NCI-H345 (cell line): ENCODE results near the gene INPP4A.

ENCODE experiments used
- DNase-seq: peaks from one replicate; lab custom pipeline; 2025; lab: John Stamatoyannopoulos, UW

INPP4A gene

DNA sequence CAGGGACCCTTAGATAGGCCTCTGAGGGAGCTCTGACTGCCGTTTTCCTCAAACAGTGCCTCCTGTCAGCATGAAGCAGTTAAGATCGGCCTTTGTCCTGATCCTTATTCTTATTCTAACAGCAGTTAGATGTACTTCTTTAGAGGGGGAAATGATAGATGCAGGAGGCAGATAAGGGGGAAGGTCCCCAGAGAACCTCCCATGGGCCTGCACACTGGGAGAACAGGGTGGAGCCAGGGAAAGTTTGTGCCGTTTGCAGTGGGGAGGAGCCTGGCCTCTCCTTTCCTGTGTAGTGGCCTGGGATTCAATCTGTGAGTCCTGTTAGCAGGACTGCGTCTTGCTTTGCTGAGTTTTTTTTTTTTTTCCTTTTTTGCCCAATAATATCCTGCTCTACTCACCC is 7.9 kb upstream of the INPP4A start:
- DNase-seq = no peak

DNA sequence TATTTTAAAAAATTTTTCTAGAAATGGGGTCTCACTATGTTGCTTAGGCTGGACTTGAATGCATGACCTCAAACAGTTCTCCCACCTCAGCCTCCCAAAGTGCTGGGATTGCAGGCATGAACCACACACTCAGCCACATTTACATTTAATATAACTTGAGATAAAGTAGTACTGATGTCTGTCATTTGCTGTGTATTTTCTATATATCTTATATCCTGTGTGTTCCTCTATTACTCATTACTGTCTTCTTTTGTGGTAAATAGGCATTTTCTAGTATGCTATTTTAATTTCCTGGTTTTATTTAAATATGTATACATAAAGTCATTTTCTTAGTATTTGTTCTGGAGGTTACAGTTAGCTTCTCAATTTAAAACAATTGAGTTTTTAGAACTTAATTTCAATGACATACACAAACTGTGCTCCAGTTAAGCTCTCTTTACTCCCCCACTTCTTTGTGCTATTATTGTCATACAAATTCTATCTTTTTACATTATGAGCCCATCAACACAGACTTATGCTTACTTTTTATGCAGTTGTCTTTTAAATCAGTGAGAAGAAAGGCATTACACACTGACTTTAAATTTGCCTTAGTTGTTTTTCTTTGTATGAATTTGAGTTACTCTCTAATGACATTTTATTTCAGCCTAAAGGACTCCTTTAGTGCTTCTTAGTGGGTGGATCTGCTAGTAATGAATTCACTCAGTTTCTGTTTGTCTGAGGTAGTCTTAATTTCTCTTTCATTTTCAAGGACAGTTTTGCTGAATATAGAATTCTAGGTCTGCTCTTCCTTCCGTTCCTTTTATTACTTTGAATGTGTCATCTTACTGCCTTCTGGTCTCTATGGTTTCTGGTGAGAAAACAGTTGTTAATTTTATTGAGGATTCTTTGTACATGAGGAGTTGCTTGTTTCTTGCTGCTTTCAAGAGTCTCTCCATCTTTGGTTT is 6.2 kb upstream of the INPP4A start:
- DNase-seq = no peak

DNA sequence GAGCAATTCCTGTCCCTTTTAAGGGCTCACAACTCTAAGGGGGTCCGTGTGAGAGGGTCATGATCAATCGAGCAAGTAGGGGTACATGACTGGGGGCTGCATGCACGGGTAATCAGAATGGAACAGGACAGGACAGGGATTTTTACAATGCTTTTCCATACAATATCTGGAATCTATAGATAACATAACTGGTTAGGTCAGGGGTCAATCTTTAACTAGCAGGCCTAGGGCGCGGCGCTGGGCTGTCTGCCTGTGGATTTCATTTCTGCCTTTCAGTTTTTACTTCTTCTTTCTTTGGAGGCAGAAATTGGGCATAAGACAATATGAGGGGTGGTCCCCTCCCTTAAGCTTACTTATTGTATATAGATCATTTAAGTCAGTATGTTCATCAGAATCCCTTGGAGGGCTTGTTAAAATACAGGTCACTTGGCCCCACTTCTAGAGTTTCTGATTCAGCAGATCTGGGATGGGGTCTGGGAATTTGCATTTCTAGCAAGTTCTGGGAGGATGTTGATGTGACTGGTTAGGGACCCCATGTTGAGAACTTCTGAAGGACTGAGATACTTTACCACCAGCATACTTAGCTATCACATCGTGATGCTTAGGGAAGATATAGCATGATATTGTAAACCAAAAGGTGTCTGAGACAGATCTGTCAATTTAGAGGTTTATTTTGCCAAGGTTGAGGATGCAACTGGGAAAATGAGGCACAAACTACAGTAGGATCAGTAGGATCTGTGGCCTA is 2.8 kb upstream of the INPP4A start:
- DNase-seq = no peak

DNA sequence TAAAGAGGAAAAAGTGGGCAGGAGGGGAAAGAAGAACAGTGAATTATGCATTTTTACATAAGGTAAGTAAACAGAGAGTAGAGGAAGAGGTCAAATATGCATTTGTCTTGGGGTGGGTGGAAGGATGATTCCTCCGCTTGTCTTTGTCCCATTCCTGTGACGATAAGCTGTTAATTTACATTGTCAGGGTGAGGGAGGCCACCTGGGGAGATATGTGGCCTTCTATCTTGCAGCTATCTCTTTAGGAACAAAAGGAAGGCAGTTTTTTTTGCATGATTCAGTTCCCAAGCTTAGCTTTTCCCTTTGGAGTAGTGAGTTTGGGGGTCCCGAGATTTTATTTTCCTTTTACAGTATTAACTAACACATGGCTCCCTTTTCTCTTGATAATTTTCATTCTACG is 2.2 kb upstream of the INPP4A start:
- no peak for DNase-seq

DNA sequence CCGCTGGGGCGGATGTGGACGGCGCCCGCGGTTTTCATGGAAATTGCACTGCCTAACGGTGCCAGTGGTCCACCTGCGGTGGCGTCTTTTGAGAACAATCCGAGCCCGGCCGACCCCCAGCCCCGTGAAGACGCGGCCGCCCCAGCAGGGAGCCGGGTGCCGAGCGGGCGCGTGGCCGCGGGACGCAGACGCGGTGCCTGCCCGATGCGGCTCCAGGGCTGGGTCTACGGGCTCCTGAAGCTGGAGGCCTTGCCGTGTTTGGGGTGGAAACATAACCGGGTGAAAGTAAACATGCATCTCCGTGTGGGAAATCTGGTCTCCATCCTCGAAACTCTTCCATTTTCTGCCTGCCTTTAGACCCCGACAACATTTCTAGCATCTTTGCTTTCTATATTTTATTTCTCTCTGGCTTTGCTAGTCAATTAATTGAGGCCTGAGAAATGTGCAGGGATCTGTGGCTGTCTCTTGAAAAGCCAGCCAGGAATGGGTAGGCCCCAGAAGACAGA is 572 bp downstream of the INPP4A start:
- no peak for DNase-seq

DNA sequence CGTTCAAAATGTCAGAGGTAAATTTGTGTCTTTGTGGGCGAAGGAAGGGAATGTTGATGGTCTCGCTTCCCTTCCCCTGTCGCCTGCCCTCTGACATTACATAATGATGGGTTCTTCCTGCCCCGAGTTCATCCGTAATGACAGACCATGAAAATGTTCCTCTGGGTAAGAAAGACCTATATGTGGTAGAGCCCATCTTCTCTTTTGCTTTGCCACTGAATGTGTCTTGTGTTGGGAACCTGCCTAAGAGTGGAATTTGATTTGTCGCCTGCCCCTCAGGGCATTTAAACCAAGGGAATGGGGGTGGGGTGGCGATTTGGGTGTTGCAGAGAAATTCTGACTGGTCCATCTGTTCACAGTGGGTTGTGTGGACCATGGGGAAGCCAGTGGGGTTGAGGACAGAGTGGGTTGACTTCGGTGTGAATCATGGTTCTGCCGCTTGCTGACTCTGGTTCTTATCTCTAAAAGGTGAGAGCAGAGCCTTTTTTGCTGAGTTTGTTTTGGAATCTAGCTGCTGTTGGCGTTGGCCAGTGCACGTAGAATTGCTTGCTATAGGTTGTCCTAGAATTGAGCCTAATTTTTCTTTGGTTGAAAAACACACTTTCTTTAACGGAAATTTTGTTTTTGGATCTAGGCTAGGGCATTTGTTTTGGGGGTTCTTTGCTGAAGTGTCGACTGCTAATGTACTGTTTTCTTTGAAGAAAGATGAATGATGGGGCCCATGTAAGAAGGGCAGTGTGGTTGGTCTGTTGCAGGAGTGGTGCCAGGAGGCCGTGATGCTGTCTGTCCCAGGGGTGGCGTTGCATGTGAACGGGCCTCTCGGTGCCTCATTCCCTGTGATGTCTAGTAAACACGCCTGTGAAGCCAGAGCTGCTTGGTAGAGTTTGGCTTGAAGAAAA is 1.3 kb downstream of the INPP4A start:
- no peak for DNase-seq

DNA sequence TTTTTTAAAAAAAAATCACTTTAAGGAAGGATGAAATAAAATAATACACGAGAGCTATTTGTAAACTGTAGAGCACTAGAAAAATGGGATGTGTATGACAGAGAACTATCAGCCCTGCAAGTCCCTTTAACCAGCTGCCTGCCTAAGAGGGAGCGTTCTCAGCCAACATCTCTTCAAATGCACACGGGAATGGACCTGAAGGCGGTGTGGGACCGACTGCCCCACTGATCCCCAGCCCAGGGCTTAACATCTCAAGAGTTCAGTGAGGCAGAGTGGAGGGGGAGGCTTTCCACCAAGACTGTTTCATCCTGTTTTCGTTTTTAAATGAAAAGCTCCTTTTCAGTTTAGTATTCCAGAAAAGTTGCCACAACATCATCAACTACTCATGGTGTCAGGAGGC is 2.2 kb downstream of the INPP4A start:
- no peak for DNase-seq

DNA sequence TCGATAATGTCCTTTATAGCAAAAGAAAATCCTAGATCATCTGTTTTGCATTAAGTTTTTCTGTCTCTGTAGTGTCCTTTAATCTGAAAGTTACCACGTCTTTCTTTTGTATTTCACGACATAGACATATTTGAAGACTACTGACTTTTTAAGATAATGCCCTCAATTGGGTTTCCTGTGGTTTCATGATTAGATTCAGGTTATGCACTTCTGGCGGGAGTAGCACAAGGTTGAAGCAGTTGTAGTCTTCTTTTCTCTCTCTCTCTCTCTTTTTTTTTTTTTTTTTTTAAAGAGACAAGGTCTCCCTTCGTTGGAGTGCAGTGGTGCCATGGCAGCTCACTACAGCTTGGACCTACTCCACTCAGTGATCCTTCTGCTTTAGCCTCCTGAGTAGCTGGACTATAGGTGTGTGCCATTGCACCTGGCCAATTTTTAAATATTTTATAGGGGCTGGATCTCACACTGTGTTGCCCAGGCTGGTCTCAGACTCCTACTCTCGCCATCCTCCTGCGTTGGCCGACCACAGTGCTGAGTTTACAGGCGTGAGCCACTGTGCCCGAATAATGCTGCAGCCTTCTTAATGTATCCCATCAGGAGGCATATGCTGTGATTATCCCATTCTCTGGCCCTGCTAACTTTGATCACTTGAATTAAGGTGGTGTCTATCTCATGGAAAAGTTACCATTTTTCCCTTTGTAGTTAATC is 3.9 kb downstream of the INPP4A start:
- no peak for DNase-seq

DNA sequence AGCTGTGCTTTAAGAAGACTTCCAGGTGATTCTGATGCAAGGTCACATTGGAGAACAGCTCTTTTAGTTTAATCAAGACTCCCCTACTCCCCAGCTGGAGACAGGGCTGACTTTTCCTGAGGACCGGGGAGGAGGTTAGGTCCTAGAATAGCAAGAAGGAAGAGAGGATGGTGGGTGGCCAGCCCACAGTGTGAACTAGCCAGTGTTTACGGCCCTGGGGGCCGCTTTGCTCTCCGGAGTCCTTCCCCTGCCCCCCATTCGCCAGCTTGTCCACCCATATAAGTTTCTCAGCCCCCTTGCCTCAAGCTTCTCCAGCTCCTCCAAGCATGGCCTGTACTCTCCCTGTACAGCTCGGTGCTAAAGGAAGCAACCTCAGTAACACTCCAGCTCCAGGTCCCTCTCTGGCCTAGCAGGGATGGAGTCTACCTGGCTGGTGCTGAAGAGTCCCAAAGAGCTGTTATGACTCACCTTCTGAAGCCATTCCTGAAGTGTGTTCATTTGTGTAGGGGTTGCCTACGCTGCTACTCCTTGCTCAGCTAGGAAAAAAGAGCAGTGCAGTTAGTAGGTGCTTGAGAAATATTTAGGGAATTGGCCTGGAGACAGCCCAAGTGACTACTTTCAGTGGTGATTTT is 7.9 kb downstream of the INPP4A start:
- no peak for DNase-seq

DNA sequence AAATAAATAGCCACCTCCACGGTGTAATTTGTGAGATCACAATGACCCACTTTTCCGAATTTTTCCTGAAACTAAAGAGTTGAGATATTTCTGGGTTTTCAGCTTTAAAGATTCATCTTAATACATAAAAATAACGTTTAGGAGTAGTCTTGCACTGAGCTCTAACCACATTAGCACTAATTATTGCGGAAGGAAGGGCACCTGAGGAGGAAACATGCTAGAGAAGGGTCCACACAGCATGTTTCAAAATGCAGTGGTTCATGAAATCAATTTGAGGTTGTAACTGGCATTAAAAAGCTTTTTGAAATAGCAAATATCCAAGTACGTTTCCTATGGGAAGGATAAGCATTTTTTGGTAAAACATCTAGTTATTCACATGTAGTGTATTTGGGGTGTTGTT is 8.4 kb downstream of the INPP4A start:
- no peak for DNase-seq

DNA sequence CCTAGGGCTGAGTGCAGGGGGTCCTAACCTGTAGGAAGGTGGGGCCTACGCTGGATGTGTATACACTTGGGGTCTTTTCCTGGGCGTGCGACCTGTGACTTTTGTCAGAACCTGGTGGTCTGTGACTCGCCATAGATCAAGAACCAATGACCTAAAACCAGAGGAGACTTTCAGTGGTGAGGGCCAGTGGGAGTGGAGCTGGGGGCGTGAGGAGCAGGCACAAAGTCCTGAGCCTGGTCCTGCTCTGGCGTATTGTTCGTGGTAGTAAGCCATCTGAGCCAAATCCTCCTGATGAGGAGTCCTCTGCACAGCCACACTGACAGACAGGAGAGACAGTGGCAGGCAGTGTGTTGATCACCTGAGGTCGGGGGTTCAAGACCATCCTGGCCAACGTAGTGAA is 8.9 kb downstream of the INPP4A start:
- no peak for DNase-seq

DNA sequence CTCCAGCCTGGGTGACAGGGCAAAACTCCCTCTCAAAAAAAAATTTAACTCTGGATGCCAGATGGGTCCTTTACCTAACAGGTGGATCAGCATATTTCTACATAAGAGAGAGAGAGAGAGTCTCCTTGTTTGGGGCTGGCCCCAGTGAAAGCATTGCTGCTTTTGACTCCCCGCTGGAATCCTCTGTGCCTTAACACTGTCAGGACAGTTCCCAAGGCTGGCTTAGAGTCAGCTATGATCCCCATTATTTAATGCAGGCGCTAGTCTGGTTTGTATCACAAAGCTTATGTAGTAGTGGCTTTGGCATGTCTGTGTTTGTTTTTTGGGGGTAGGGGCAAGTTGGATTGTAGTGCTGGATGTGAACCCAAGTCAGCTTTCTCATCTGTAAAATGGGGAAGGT is 9.4 kb downstream of the INPP4A start:
- DNase-seq = no peak

DNA sequence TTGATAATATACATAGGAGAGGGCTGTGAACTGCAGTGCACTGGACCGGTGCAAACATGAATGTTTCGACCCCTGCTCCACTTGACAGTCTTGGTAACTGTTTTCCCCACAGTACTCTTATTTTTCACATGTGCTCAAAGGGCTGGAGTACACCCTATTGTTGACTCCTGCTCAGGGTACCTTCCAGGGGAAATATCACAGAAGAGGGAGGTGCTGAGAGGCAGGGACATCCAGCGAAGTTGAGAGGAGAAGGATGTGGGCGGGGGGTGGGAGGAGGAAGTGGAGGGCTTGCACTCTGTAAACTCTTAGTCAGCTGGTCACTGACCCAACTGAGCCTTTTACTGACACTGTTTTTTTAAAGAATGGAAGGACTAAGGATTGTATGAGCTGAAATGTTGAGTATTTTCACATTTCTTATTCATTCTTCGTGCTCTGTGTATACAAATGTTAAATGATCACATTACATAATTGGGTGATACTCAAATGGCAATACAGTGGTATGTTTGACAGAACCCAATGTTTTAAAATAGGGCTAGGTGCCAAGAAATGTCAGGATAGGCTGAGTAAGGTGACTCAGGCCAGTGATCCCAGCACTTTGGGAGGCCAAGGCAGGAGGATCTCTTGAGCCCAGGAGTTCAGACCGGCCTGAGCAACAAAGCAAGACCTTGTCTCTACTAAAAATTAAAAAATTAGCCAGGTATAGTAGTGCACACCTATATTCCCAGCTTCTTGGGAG is 10.0 kb downstream of the INPP4A start:
- DNase-seq = no peak

DNA sequence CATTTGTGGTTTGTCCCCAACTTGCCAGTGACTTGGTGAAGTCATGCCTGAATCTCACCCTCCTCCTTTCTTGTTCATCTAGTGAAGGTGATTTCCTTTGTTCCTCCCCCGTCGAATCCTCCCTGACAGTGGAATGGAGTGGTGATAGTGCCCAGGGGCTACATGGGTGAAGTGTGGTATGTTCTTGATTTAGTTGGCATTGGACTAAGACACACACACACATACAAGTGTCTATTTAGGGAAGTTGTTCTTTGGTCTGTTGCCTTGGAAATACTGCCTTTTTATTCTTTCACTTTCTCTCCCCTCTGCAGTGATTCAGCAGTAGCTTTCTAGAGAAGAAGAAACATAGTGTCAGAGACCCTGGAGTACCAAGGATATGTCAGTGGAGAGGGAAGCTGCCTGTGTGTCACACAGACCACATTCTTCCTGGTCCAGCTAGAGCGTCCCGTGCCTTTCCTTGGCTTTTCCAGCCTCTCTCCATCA is 10.9 kb downstream of the INPP4A start:
- DNase-seq = no peak

DNA sequence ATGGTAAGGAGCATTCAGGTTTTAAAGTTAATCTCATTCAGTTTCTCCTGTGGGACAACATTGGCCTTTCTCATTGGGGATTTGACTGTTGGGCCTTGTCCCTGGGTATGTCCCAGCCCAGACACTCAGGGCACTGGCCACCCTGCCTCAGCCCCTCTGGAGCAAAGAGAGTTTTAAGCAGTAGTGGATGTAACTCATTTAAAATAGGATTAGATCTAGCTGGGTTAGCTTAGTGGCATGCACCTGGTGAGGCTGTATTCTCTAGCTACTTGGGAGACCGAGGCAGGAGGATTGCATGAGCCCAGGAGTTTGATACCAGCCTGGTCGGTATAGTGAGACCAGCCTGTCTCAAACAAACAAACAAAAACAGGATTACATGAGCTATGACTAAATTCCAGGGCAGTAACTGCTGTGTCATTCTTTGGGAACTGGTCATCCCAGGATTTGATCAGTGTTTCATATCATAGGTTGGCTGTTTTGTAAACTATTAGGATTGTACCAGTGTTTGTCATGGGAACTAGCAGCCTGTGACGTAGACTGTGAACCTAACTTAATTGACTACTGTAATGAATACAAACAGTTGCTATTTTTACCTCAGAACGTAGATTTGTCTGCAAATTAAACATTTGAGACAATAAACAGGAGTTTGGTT is 12.5 kb downstream of the INPP4A start:
- no peak for DNase-seq

DNA sequence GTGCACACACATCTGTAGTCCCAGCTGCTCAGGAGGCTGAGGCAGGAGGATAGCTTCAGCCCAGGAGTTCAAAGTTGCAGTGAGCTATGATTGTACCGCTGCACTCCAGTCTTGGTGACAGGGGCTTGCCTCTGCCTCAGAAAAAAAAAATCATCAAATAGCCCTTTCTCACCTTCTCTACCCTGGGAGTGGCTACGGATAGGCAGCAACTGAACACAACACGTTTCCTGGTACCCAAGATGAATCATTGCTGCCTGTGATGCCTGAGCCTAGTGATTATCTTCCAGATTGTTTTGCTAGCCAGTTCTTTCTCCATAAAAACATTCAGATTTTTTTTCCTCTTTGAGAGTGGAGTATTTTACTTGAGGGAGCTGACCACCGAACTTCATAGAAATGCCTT is 13.5 kb downstream of the INPP4A start:
- no peak for DNase-seq

DNA sequence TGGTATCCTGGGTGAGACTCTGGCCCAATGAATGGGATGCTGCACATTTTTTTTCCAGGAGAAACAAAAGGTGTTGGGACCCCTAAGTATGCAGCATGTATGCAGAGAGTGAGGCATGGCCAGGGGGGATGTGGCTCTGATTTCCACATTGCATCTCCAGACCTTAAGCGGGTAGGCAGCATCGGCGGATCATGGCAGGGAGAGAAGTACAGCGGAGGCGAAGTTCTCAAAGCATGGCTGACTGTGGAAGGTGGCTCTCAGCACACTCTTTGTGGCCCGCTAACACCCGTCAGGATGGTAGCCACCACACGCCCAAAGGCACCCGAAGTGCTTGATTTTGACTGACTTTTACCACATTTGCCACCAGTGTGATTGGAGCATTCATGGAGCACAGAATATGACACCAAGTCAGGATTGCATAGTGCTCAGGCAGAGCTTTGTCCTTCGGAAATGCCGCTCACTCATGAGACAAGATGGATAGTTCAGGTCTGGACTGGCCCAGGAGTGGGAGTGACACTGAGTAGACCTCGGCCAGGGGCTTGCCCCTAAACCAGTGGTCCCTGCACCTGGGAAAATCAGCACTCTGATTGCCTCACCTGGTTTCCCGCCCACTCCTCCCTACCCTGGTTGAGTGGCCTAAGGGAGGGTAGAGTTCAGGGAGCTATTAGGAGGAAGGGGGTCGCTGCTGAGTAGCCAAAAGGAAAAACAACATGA is 14.2 kb downstream of the INPP4A start:
- no peak for DNase-seq

DNA sequence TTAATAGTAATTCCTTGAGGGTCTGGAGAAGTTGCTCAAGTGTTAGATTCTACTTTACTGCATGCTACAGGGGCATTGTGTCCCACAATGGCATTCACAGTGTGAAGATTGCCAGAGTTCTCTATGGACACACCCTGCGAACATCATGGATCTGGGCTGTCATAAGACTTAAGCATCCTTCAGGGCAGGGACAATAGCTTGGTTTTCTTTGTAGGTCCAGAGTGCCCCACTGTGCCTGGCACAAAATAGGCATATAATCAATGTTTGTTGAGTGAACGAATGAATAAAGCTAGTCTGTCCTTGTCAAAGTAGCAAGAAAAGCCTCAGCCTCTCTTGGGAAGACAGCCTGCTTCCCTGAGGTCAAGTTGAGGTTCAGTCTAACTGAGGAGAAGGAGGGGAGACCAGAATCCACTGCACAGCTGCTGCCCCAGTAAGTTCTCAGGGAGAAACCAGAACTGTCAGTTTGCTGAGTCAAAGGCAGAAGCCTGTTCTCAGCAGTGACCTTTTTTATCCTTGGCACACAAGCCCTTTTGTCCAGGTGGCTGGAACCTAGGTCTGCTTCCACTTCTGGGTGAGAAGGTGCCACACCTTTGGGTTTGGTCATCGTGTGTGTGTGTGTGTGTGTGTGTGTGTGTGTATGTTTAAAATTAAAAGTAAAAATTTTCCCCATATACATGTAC is 15.0 kb downstream of the INPP4A start:
- peak; percentile 54 for DNase-seq
